Measurements from ENCODE around the gene CLIC4. TPM values are rescaled to one million over a fixed set of nuclear protein-coding genes. Genes with fewer than 3 reads are reported as not detected.
"Not testable (repeated sequence)": the region's sequence is repeated elsewhere in the genome, so short reads cannot be mapped to it uniquely, and the experiment has no call there.

Gene CLIC4
- total RNA-seq, 2 donors from 2014 or later: 59.7 to 68.2 TPM

GRCh38 chr1:24743404-24744211 lies 1.6 kb upstream of the CLIC4 start:
- H3K4me3 Mint-ChIP-seq: peak overlapping the region; percentile 59 to 83
- H3K27ac Mint-ChIP-seq: no peak overlapping the region

GRCh38 chr1:24745711-24746413 lies 615 bp downstream of the CLIC4 start:
- Mint-ChIP-seq H3K4me1 (ENCODE audit: low read depth) (peaks cover 62% of the 10 kb centered on the region), H3K27ac (peak overlapping the region; percentile 87), H3K27me3 (ENCODE audit: low read depth) (peaks cover 2% of the 10 kb centered on the region), H3K4me3 (peak overlapping the region; percentile 88 to 96), H3K36me3 (ENCODE audit: insufficient read depth in 2 of 2) (peaks cover 5% of the 10 kb centered on the region in 2 donors), H3K9me3 (no peaks in the 10 kb centered on the region)
- ATAC-seq (replicated peaks in 1 of 2) (peak; percentile 2 to 12), DNase-seq (peak; percentile 37 to 61)

More at GRCh38 chr1:24743404-24744211, 1.6 kb upstream of the CLIC4 start:
- Mint-ChIP-seq H3K36me3 (ENCODE audit: insufficient read depth in 2 of 2) (peaks cover 2 to 5% of the 10 kb centered on the region in 2 donors), H3K9me3 (no peaks in the 10 kb centered on the region), H3K4me1 (ENCODE audit: low read depth) (peaks cover 54% of the 10 kb centered on the region), H3K27me3 (ENCODE audit: low read depth) (no peaks in the 10 kb centered on the region)
- DNase-seq (no peak), ATAC-seq (replicated peaks in 1 of 2) (no peak)

GRCh38 chr1:24748191-24749121 lies 3.2 kb downstream of the CLIC4 start:
- peak overlapping the region; percentile 73 to 88 for H3K4me3 Mint-ChIP-seq
- peaks cover 40% of the 10 kb centered on the region for H3K4me1 Mint-ChIP-seq (ENCODE audit: low read depth)

GRCh38 chr1:24749252-24749651 lies 4.0 kb downstream of the CLIC4 start:
- peaks cover 32% of the 10 kb centered on the region for H3K4me1 Mint-ChIP-seq (ENCODE audit: low read depth)
- no peak for ATAC-seq (replicated peaks in 1 of 2)
- no peak overlapping the region for H3K4me3 Mint-ChIP-seq
- H3K36me3 Mint-ChIP-seq (ENCODE audit: insufficient read depth in 2 of 2): peaks cover 5 to 7% of the 10 kb centered on the region in 2 donors
- peaks cover 5% of the 10 kb centered on the region for H3K27me3 Mint-ChIP-seq (ENCODE audit: low read depth)
- DNase-seq: no peak
- H3K9me3 Mint-ChIP-seq: no peaks in the 10 kb centered on the region
- H3K27ac Mint-ChIP-seq: no peak overlapping the region

More at GRCh38 chr1:24748191-24749121, 3.2 kb downstream of the CLIC4 start:
- Mint-ChIP-seq H3K36me3 (ENCODE audit: insufficient read depth in 2 of 2) (peaks cover 5 to 7% of the 10 kb centered on the region in 2 donors), H3K9me3 (no peaks in the 10 kb centered on the region), H3K27ac (no peak overlapping the region), H3K27me3 (ENCODE audit: low read depth) (peaks cover 5% of the 10 kb centered on the region)
- no peak for DNase-seq
- no peak for ATAC-seq (replicated peaks in 1 of 2)

GRCh38 chr1:24749886-24750285 lies 4.6 kb downstream of the CLIC4 start:
- Mint-ChIP-seq H3K27ac (no peak overlapping the region), H3K36me3 (ENCODE audit: insufficient read depth in 2 of 2) (peaks cover 5 to 7% of the 10 kb centered on the region in 2 donors), H3K9me3 (no peaks in the 10 kb centered on the region), H3K4me3 (no peak overlapping the region), H3K4me1 (ENCODE audit: low read depth) (peaks cover 31% of the 10 kb centered on the region), H3K27me3 (ENCODE audit: low read depth) (peaks cover 5% of the 10 kb centered on the region)
- DNase-seq (no peak), ATAC-seq (replicated peaks in 1 of 2) (no peak)

- no peak overlapping the region for H3K4me3 Mint-ChIP-seq
- no peaks in the 10 kb centered on the region for H3K9me3 Mint-ChIP-seq
- H3K4me1 Mint-ChIP-seq (ENCODE audit: low read depth): peaks cover 26% of the 10 kb centered on the region
- ATAC-seq (replicated peaks in 1 of 2) (no peak), DNase-seq (no peak)
- H3K27me3 Mint-ChIP-seq (ENCODE audit: low read depth): peaks cover 5% of the 10 kb centered on the region
- no peak overlapping the region for H3K27ac Mint-ChIP-seq
- peaks cover 2 to 4% of the 10 kb centered on the region in 2 donors for H3K36me3 Mint-ChIP-seq (ENCODE audit: insufficient read depth in 2 of 2)
These were observed 6.6 kb downstream of the CLIC4 start for GRCh38 chr1:24751833-24752232.

GRCh38 chr1:24752305-24752704 lies 7.1 kb downstream of the CLIC4 start:
- Mint-ChIP-seq H3K9me3 (no peaks in the 10 kb centered on the region), H3K4me3 (no peak overlapping the region), H3K27me3 (ENCODE audit: low read depth) (peaks cover 5% of the 10 kb centered on the region), H3K4me1 (ENCODE audit: low read depth) (peaks cover 21% of the 10 kb centered on the region), H3K27ac (no peak overlapping the region), H3K36me3 (ENCODE audit: insufficient read depth in 2 of 2) (peaks cover 2 to 4% of the 10 kb centered on the region in 2 donors)
- ATAC-seq (replicated peaks in 1 of 2) (no peak), DNase-seq (no peak)

- no peak for ATAC-seq (replicated peaks in 1 of 2)
- H3K4me1 Mint-ChIP-seq (ENCODE audit: low read depth): peaks cover 2% of the 10 kb centered on the region
- H3K27ac Mint-ChIP-seq: no peak overlapping the region
- no peaks in the 10 kb centered on the region for H3K9me3 Mint-ChIP-seq
- H3K36me3 Mint-ChIP-seq (ENCODE audit: insufficient read depth in 2 of 2): peaks cover 1 to 2% of the 10 kb centered on the region in 2 donors
- H3K27me3 Mint-ChIP-seq (ENCODE audit: low read depth): peaks cover 5% of the 10 kb centered on the region
- DNase-seq: no peak
- no peak overlapping the region for H3K4me3 Mint-ChIP-seq
These were observed 9.0 kb downstream of the CLIC4 start for GRCh38 chr1:24754229-24754628.

- H3K4me1 Mint-ChIP-seq (ENCODE audit: low read depth); H3K27ac Mint-ChIP-seq; H3K27me3 Mint-ChIP-seq (ENCODE audit: low read depth); H3K36me3 Mint-ChIP-seq (ENCODE audit: insufficient read depth in 2 of 2); DNase-seq; ATAC-seq (replicated peaks in 1 of 2); H3K4me3 Mint-ChIP-seq; H3K9me3 Mint-ChIP-seq: not testable (repeated sequence)
These were observed 10.1 kb downstream of the CLIC4 start for GRCh38 chr1:24755323-24755722.

- Mint-ChIP-seq H3K4me1 (ENCODE audit: low read depth) (no peaks in the 10 kb centered on the region), H3K9me3 (no peaks in the 10 kb centered on the region), H3K27me3 (ENCODE audit: low read depth) (no peaks in the 10 kb centered on the region), H3K36me3 (ENCODE audit: insufficient read depth in 2 of 2) (no peaks in the 10 kb centered on the region), H3K4me3 (no peak overlapping the region), H3K27ac (no peak overlapping the region)
- DNase-seq: no peak
- no peak for ATAC-seq (replicated peaks in 1 of 2)
These were observed 11.1 kb downstream of the CLIC4 start for GRCh38 chr1:24756395-24756794.

GRCh38 chr1:24759492-24759891 lies 14.2 kb downstream of the CLIC4 start:
- DNase-seq (no peak), ATAC-seq (replicated peaks in 1 of 2) (no peak)
- Mint-ChIP-seq H3K27me3 (ENCODE audit: low read depth) (no peaks in the 10 kb centered on the region), H3K4me1 (ENCODE audit: low read depth) (no peaks in the 10 kb centered on the region), H3K27ac (no peak overlapping the region), H3K4me3 (no peak overlapping the region), H3K9me3 (no peaks in the 10 kb centered on the region), H3K36me3 (ENCODE audit: insufficient read depth in 2 of 2) (no peaks in the 10 kb centered on the region)

- no peaks in the 10 kb centered on the region for H3K27me3 Mint-ChIP-seq (ENCODE audit: low read depth)
- DNase-seq: no peak
- no peak overlapping the region for H3K27ac Mint-ChIP-seq
- H3K4me3 Mint-ChIP-seq: no peak overlapping the region
- no peaks in the 10 kb centered on the region for H3K9me3 Mint-ChIP-seq
- ATAC-seq (replicated peaks in 1 of 2): no peak
- H3K36me3 Mint-ChIP-seq (ENCODE audit: insufficient read depth in 2 of 2): no peaks in the 10 kb centered on the region
- H3K4me1 Mint-ChIP-seq (ENCODE audit: low read depth): no peaks in the 10 kb centered on the region
These were observed 16.3 kb downstream of the CLIC4 start for GRCh38 chr1:24761582-24761981.

Measured in activated T-cell treated with anti-CD3 and anti-CD28 coated beads, Interleukin-2, amount 50 U/mL, for 72 hours (primary cell).